Activated CD8-positive, alpha-beta memory T cell treated with anti-CD3 and anti-CD28 coated beads for 4 hours (primary cell): Measurements from ENCODE around the gene PACS2.
"Not testable (repeated sequence)": the region's sequence is repeated elsewhere in the genome, so short reads cannot be mapped to it uniquely, and the experiment has no call there.

Source experiments
- DNase-seq, 2 donors: peaks; one replicate each; pipeline ENCODE4 v3.0.0-alpha.2; 2020; ENCODE audit warnings: low read depth in 2 of 2

The PACS2 gene

DNA sequence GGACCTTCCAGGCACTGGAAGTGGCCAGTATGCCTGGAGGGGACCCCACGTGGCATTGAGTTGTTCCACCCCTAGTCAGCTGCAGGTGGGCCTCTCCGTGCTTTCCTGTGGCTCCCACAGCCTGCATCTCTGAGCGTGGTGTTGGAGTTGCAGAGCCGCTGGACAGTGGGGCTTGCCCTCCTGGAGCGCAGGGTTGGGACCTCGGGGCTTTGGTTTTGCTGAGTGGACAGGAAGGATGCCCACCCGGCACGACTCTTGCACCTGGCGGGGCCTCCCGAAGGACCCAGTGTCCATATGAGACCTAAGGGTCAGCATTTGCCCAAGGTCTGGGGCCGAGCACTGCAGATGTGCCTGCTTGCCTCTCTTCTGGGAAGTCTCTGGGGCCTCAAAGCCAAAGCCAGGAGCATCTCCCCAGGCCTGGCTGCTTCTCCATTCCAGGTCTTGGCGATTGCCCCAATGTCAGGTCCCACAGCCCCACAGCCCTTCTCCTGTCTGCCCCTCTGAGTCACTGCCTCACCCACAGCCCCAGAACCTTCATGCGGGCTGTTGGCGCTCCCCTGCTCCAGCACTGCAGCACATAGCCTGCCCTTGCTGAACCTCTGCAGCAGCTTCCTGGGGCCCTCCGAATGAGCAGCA lies 1.5 kb downstream of the PACS2 start:
- no peak for DNase-seq

GRCh38 chr14:105316577-105316941 lies 2.0 kb downstream of the PACS2 start:
- DNase-seq = no peak

GRCh38 chr14:105316968-105317510 lies 2.5 kb downstream of the PACS2 start:
- DNase-seq = no peak

- no peak for DNase-seq
Observed at GRCh38 chr14:105317546-105317945, 3.0 kb downstream of the PACS2 start.

- DNase-seq = no peak
Observed at GRCh38 chr14:105322791-105323556, 8.4 kb downstream of the PACS2 start.

DNA sequence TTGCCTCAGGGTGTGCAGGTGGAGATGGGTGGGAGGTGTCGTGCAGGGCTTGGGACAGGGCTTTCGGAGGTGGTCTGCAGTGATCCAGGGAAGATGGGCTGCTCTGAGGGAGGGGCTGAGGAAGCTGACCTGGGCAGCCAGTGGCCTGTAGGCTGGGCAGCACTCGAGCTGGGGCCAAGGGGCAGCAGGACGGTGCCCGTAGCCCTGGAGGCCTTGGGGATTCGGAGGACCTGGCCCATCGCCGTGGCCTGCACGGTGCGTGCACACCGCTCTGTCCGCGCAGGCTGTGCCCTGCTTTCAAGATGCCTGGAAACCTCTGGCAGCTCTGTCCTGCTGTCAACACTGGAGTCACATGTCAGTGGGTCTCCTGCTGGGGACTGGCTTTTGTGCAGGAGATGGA lies 9.1 kb downstream of the PACS2 start:
- DNase-seq = no peak

DNA sequence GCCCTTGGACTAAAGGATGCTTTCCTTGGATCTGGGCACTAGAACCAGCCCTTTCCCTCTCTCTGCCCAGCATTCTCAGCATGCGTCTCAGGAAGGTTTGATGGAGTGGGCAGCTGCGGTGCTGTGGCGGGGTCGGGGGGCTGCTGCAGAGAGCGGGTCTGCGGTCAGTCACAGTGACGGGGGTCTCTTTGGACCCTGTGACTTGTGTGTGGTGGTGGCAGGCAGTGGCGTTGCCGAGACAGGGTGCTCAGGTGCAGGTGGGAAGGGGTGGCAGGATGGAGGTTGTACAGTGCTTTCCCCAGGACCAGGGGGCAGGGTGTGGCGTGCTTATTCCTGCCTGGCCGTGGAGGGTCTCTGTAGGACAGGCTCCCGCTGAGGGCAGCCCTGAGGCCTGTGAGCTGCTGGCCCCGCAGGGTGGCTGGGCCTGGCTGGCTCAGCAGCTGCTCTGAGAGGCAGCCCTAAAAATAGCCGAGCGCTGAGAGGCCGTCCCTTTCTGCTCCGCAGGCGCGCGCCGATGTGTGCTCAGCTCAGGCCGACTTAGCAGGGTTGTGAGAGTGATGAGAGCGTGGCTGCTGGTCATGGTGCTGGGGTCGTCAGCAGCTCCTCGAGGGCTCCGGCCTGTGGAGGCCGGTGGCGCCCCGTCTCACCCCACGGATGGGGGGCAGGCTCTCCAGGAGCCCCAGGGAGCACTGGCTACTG lies 9.7 kb downstream of the PACS2 start:
- no peak for DNase-seq

DNA sequence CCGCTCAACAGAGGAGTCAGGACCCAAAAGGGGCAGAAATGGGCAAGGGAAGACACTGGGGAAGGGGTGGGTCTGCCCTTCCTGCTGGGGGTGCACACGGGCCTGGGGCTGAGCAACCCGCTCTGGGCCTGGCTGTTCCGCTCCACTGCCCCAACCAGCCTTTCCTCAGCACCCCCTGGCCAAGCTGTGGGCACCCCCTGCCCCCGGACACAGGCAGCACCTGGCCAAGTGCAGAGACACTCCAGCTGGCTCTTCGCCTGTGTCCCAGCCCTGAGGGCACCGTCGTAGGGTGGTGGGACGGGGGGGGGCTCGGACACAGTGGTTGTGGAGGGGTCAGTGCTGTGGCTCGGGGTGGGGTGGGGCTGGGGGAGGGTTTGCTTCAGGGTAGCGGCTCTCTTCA lies 10.3 kb downstream of the PACS2 start:
- DNase-seq = no peak

DNA sequence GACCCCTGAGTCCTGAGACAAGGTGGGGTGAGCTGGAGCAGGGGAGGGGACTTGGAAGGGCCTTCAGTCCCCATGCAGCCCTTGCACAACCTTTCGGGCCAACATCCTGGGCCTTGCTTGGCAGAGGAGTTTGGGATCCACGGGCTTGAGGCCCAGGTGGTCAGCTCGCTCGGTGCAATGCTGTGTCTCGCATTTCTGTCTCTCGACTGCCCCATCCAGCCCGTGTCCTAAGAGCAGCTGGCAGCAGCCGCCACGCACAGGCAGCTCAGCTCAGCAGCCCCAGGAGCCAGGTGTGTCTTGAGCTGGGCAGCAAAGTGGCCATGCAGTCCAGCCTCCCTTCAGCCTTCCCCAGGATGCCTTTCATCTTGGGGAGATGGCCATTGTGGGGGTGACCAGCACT lies 10.8 kb downstream of the PACS2 start:
- DNase-seq = no peak

DNA sequence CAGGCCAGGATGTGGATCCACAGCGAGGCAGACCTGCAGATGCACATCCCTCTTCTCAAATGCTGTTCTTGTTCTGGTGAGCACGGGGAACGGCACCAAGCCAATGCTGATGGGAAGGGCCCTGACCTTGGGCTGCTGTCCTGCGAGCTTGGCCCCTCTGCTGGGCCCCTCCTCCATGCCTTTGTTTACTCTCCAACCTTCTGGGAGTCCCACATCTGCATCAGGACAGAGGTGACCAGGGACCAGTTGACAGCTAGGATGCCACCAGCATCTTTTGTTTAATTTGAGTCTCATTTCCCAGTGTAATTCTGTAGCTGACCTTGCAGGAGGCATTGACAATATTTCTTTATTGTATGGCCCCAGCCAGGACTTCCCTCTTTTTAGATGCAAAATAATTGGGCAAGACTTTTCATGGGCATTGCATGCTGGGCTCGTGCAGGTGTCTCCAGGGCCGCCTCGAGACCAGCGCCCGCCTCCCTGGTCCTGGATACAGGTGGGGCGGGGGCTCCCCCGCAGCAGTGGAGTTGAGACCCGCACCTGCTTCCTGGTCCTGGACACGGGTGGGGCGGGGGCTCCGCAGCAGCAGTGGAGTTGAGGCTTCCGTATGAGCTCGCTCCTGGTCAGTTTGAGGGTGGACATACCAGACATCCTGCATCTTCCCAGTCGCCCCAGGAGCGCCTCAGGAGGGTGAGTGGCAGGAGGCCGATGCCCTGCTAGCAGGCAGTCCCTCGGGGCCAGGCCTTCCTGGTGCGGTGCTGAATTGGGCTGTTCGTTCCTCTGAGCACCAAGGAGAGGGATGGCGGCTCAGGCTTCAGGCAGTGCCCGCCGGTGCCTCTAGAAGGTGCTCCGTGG lies 11.4 kb downstream of the PACS2 start:
- no peak for DNase-seq

- no peak for DNase-seq
Observed at GRCh38 chr14:105326568-105326867, 12.0 kb downstream of the PACS2 start.

GRCh38 chr14:105326891-105327694 lies 12.5 kb downstream of the PACS2 start:
- no peak for DNase-seq

DNA sequence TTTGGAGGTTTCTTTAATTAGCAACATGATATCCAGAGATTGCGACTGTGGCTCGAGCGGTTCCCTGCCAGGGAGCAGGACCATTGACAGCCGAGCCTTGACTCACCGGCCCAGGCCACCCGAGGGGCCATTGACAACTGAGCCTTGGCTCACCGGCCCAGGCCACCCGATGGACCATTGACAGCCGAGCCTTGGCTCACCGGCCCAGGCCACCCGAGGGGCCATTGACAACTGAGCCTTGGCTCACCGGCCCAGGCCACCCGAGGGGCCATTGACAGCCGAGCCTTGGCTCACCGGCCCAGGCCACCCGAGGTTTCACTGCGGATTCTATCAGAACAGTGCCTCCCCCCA lies 13.1 kb downstream of the PACS2 start:
- not testable (repeated sequence) for DNase-seq

DNA sequence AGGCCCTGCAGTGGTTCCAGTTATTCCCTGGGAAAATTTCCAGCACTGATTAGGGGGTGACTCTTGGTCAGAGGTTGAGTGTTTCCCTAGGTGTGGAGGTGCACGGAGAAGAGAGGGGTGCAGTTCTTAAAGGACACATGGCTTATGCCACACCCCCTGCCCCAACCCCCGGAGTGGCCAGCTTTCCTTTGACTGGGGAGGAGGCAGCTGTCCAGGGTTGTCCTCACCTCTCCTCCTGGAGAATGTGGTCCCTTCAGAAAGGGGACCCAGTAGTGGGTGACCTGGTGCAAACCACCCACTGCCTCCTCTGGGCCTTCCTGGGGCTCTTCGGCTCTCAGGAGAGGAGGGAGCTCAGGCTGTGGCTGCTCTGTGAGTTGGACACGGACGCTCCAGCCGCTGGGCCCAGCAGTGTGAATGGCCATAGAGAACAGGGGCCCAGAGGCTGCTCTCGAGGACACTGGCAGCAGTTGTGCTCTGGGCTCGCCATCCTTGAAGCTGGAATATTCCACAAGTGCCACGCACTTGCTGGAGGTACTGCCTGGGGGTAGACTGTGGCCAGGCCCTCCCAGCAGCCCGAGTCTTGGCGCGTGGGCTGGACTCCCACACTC lies 13.6 kb downstream of the PACS2 start:
- no peak for DNase-seq

GRCh38 chr14:105328678-105329390 lies 14.3 kb downstream of the PACS2 start:
- DNase-seq = no peak

DNA sequence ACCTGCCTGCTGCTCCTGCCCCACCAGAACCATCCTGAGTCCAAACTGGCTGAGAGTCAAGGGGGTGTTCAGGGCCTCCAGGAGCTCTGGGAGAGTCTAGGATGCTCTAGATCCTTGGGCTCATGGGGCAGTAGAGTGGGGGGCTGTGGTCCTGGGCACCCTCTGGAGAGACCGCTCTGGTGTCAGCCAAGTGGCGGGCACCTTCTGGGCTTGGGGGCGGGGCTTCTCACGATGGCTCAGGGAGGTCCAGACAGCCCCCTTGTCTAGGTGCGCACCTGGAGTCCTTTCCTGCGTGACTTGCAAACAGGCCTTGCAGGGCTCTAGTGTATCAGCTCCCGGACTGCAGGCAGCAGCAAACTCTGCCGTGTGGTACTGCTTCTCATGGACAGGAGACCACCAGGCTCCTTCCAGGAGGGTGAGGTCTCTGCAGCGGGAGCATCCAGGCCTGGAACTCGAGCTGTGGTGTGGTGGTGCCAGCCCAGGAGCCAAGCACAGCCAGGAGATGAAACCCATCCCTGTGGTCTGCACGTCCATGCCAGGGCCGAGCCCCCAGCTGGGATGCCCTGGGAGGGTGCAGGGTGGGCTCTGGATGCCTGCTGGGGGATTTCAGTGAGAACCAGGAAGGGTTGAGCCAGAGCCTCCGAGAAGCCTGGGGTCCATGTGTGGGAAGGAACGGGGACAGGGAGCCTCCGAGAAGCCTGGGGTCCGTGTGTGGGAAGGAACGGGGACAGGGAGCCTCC lies 15.0 kb downstream of the PACS2 start:
- no peak for DNase-seq

DNA sequence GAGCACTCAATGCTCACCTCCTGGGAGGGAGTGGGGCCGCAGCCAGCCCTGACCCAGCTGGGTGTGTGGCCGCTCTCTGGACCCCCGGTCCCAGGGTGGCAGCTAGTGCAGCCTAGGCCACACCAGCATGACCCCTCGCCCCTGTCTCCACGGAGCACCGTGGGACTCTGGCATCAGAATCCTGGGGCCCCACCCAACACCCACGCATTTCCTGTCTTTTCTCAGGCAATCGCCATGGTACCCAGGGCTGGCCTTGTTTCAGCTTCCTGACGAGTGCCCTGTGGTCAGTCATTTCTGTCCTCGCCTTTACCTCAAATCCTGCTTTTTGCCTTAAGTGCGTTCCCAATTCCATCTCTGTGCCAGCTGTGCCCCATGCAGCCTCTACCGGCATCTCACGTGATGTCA lies 15.9 kb downstream of the PACS2 start:
- DNase-seq = no peak

GRCh38 chr14:105331575-105332349 lies 17.2 kb downstream of the PACS2 start:
- DNase-seq = no peak
